ENCODE results near the gene PRSS57. TPM values are rescaled to one million over a fixed set of nuclear protein-coding genes. Genes with fewer than 3 reads are reported as not detected.

PRSS57 gene
- polyA plus RNA-seq, 3 donors: 0.16 to 1.4 (median 0.78) TPM

- no peak for DNase-seq
- Histone ChIP-seq H3K27ac (ENCODE audit: low read depth in 1 of 2, low read length in 2 of 2) (no peak overlapping the region), H3K4me3 (replicated peaks in 1 of 3; ENCODE audit: low read depth in 2 of 3, low read length in 3 of 3) (no peak overlapping the region), H3K4me2 (replicated peaks; ENCODE audit: extremely low read depth, low read length, poor library complexity, severe bottlenecking) (peak overlapping the region; percentile 74), H3K9me3 (replicated peaks in 1 of 2; ENCODE audit: control insufficient read depth in 1 of 2, insufficient read depth in 1 of 2, low read length in 2 of 2) (no peaks in the 10 kb centered on the region), H3K27me3 (ENCODE audit: control insufficient read depth in 2 of 2, insufficient read depth in 2 of 2, low read length in 2 of 2) (peaks cover 0 to 18% of the 10 kb centered on the region in 2 donors), H3K36me3 (replicated peaks in 1 of 2; ENCODE audit: control insufficient read depth in 1 of 2, insufficient read depth in 2 of 2, low read length in 2 of 2) (peaks cover 4 to 6% of the 10 kb centered on the region in 2 donors), H3K4me1 (ENCODE audit: control insufficient read depth in 1 of 2, insufficient read depth in 2 of 2, low read length in 2 of 2) (peaks cover 7 to 16% of the 10 kb centered on the region in 2 donors), H3K9ac (ENCODE audit: insufficient read depth, low read length, poor library complexity, severe bottlenecking) (no peak overlapping the region), H2AFZ (ENCODE audit: insufficient read depth, low read depth, low read length, poor library complexity, severe bottlenecking) (peak overlapping the region; percentile 29), H3K79me2 (ENCODE audit: insufficient read depth, low read length) (no peaks in the 10 kb centered on the region), H4K20me1 (ENCODE audit: insufficient read depth, low read length) (peaks cover 11% of the 10 kb centered on the region)
- H3K4me3 Mint-ChIP-seq: peak overlapping the region in 1 of 2 donors; percentile 60
- peaks cover 3 to 6% of the 10 kb centered on the region in 2 donors for H3K36me3 Mint-ChIP-seq
- peaks cover 23 to 33% (median 27%) of the 10 kb centered on the region in 3 donors for H3K27me3 Mint-ChIP-seq (ENCODE audit: low read depth in 3 of 3)
- H3K4me1 Mint-ChIP-seq: peaks cover 6% of the 10 kb centered on the region
- no peak overlapping the region for H3K27ac Mint-ChIP-seq
- WGBS (ENCODE audit: insufficient coverage): 54% methylated on average over 25 of the region's 25 CpGs
- no peak for TF ChIP-seq CTCF (IDR thresholded peaks at IDR 0.05)
- H3K9me3 Mint-ChIP-seq: peaks cover 0 to 9% (median 4%) of the 10 kb centered on the region in 7 donors
- intact Hi-C loops (cut with micrococcal nuclease): no loop called here
Observed at GRCh38 chr19:640161-640558, 55.1 kb downstream of the PRSS57 start.

- H4K20me1 ChIP-seq (ENCODE audit: insufficient read depth, low read length): peaks cover 4% of the 10 kb centered on the region
- DNase-seq: peak; percentile 82 to 86 (median 84)
- no peaks in the 10 kb centered on the region for H3K36me3 ChIP-seq (replicated peaks in 1 of 2; ENCODE audit: control insufficient read depth in 1 of 2, insufficient read depth in 2 of 2, low read length in 2 of 2)
- peaks cover 0 to 18% of the 10 kb centered on the region in 2 donors for H3K27me3 ChIP-seq (ENCODE audit: control insufficient read depth in 2 of 2, insufficient read depth in 2 of 2, low read length in 2 of 2)
- Mint-ChIP-seq H3K4me1 (peaks cover 6% of the 10 kb centered on the region), H3K36me3 (peaks cover 0 to 3% of the 10 kb centered on the region in 2 donors), H3K27ac (peak within 1 kb of the TSS in 4 of 7 donors; percentile 19 to 80 (median 58)), H3K27me3 (ENCODE audit: low read depth in 3 of 3) (peaks cover 23 to 33% (median 27%) of the 10 kb centered on the region in 3 donors), H3K9me3 (peaks cover 0 to 9% (median 4%) of the 10 kb centered on the region in 7 donors), H3K4me3 (peak within 1 kb of the TSS; percentile 70 to 92)
- no peaks in the 10 kb centered on the region for H3K9me3 ChIP-seq (replicated peaks in 1 of 2; ENCODE audit: control insufficient read depth in 1 of 2, insufficient read depth in 1 of 2, low read length in 2 of 2)
- H3K9ac ChIP-seq (ENCODE audit: insufficient read depth, low read length, poor library complexity, severe bottlenecking): no peak within 1 kb of the TSS
- WGBS (ENCODE audit: insufficient coverage): 7% methylated on average over 102 of the region's 109 CpGs
- intact Hi-C loops (cut with micrococcal nuclease): loop anchor here (5.0 to 10.0 kb wide), 3 partner anchors 67 to 135 kb away; partner anchors contain the start of genes BSG (in 1 of the 2), CDC34 (in 1 of the 2) and TPGS1 (in 1 of the 2)
- H3K4me1 ChIP-seq (ENCODE audit: control insufficient read depth in 1 of 2, insufficient read depth in 2 of 2, low read length in 2 of 2): peaks cover 7 to 17% of the 10 kb centered on the region in 2 donors
- H2AFZ ChIP-seq (ENCODE audit: insufficient read depth, low read depth, low read length, poor library complexity, severe bottlenecking): peak within 1 kb of the TSS; percentile 29
- H3K79me2 ChIP-seq (ENCODE audit: insufficient read depth, low read length): no peaks in the 10 kb centered on the region
- no peak for TF ChIP-seq CTCF (IDR thresholded peaks at IDR 0.05)
- peak within 1 kb of the TSS in 2 of 3 experiments; percentile 21 to 66 for H3K4me3 ChIP-seq (replicated peaks in 1 of 3; ENCODE audit: low read depth in 2 of 3, low read length in 3 of 3)
- H3K27ac ChIP-seq (ENCODE audit: low read depth in 1 of 2, low read length in 2 of 2): no peak within 1 kb of the TSS
- peak within 1 kb of the TSS; percentile 74 for H3K4me2 ChIP-seq (replicated peaks; ENCODE audit: extremely low read depth, low read length, poor library complexity, severe bottlenecking)
Observed at GRCh38 chr19:639253-640160, 55.7 kb downstream of the PRSS57 start, which contains the start of gene FGF22. Gene FGF22 (plus strand): TSS chr19:639879. CDS start chr19:639926, 47 bp downstream.

Measured in CD14-positive monocyte (primary cell).